Stimulated activated CD4-positive, alpha-beta T cell treated with anti-CD3 and anti-CD28 coated beads, Interleukin-1b, Interleukin-23, amount 100 ng/mL, for 4 hours (primary cell): ENCODE measurements around the gene MGAT5B.
"Not testable (repeated sequence)": the region's sequence is repeated elsewhere in the genome, so short reads cannot be mapped to it uniquely, and the experiment has no call there.

Experiments
- DNase-seq, 2 donors: peaks; one replicate each; pipeline ENCODE4 v3.0.0-alpha.2; 2020; ENCODE audit warnings: low read depth in 2 of 2

MGAT5B gene

DNA sequence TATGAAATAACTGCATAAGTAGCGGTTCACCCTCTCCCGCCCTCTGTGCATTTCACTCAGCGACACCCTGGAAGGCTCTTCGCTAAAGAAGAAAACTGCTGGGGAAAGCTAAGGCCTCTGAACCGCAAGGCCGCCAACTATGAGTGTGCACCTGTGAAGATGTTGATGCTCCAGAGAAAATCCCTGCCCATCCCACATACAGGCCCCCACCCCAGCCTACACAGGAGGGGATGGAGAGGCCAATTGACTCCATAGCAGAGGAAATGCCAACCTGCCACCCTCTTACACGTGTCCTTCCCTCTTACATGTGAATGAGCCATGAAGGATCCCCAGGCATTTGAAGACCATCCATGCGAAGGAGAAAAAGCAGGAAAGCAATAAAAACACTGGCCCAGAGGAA, 104.8 kb downstream of the MGAT5B start:
- DNase-seq: no peak

DNA sequence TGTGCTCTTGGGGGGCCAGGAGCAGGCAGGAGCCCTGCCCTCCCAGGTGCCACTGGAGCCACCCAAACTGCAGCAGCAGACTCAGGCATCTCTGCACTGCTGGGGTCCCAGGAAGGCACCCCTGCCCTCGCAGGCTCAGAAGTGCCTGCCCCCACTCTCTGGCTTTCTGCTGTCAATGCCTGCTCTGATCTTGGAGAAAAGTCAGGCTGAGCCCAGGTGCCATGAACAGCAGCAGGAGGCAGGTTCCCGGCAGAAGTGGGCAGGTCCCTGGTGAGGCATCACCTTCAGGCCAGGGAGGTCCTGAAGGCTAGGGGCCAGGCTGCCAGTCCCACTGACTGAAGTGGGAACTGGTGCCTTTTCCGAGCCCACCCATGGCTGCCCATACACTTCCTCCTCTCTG, 106.5 kb downstream of the MGAT5B start:
- DNase-seq: no peak

DNA sequence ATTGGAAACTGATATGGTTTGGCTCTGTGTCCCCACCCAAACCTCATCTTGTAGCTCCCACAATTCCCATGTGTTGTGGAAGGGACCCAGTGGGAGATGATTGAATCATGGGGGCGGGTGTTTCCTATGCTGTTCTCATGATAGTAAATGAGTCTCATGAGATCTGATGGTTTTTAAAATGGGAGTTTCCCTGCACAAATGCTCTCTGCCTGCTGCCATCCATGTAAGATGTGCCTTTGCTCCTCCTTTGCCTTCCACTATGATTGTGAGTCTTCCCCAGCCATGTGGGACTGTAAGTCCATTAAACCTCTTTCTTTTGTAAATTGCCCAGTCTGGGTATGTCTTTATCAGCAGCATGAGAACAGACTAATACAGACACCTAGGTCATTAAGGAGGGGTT, 109.8 kb downstream of the MGAT5B start:
- DNase-seq: not testable (repeated sequence)

DNA sequence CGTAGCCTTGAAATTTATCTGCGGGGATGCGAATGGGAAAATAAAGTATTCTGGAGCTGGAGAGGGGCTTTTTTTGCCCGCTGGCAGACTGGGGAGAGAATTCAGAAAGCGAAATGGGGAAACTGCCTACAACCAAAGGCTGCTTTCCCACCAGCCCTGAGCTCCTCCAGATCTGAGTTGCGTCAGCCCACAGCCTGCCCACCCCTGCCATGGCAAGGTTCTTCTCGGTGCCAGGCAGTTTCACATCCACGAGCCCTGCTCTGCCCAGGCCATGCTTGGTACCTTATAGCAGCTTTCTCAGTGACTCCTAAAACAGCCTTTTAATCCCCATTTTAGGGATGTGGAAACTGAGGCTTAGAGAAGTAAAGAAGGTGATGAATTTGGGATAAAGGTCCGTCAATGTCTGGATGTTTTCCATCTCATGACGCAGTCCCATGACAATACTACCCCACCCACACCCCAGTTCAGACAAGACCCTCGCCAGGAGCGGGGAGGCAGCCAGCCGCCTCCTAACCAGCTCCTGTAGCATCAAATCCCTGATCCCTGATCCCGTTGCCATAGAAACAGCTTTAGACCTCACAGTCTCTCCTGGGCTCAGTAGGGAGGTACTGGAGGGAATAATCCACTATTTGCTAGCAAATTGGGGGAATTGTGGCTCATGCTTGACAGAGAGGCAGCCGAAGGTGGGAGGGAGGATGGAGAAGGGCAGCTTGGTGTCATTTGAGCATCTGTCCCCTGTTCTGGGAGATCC, 113.5 kb downstream of the MGAT5B start:
- no peak for DNase-seq

DNA sequence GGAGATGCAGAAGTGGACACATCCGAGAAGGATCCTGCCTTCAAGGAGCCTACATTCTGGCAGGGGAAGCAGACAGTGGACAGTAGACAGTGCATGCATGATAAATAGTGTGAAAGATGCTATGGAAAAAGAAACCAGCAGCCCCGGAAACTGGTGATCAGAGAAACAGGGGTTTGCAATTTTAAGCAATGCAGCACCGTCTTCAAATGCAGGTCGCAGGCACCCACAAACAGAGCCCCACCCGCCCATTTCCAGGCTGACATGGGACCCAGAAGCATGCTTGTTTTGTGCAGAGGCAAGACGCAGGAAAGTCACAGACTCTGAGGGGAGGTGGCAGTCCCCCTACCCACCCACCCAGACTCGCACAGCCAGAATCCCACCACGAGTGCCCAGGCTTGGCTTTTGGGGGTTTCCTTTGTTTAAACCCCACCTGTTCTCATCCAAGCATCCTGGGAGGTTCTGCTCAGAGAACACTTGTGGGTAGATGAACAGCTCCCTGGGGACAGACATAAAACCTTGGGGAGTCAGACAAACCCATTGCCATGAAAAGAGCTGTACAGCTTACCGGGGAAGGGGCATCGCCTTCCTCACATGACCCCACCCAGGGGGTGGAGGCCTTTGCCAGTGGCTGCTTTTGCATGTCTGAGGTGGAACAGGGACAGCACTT, 114.3 kb downstream of the MGAT5B start:
- no peak for DNase-seq

DNA sequence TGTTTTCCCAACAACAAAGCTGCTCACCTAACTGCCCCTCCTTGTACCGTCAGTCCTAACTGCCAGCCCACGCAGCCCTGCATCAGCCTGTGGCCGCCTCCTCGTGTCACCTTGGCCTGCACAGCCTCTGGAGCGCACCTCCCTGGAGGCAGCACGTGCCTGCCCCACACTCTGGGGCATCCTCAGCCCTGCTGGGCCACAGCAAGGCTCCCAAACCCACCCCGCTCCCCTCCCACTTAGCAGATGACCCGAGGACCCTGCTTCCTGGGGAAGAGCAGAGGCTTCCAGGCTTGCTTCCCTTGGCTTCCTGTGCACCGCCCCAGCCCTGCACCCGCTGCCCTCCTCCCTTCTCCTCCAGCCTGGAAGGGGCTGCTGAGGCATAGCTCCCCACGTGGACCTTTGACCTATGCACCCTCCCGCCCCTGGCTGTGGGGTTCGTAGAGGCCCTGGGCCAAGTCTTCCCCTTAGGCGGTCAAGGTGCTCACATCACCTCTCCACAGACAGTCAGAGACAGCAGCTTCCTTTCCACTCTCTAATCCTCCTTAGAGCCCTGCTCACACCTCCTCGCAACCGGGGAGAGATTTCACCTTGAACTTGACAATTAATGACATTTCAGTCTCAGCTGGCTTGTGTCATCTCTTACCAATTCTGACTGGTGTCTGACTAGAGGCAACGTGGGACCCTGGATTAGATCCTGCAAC, 115.0 kb downstream of the MGAT5B start:
- DNase-seq: no peak

DNA sequence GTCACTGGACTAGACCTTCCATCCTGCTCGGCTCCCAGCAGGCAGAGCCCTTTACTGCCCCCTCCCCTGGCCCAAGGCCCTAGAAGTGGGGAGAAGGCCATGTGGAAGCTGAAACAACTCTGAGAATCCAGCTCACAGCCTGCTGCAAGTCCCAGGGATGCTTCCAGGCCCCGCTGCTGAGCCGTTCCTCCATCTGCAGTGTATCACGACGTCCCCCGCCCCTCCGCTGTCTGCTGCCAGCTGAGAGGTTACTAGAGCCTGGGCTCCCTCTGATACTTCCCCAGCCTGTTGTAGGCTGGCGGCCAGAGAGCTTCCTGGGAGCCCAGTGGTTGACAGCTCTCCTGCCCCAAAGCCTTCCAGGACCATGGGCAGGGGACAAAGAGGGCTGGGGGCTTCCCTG, 118.2 kb downstream of the MGAT5B start:
- no peak for DNase-seq

DNA sequence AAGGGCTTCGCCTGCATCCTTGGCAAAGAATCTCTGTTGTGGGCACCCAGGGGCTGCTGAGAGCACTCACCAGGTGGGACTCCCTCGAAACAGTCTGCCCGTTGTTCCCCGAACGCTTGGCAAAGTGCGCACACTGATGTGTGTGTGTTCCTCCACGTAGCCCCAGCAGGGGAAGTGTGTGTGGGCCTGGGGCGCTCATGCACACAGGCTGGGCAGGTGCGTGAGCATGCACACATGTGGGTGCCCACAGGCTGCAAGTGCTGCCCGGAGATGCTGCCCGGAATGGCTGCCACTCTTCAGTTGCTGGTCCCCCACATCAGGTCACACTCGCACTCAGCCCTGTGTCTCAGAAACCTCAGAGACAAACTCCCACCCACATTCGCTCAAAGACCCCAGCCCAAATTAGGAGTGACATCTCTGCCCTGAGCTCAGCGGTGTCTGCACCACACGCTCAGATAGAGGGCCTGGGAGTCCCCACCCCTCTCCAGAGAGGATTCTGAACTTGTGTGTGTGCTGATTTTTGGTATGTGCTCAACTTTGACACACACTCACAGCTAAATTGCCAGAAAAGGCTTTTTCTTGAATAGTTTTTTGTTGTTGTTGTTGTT, 119.4 kb downstream of the MGAT5B start:
- no peak for DNase-seq

DNA sequence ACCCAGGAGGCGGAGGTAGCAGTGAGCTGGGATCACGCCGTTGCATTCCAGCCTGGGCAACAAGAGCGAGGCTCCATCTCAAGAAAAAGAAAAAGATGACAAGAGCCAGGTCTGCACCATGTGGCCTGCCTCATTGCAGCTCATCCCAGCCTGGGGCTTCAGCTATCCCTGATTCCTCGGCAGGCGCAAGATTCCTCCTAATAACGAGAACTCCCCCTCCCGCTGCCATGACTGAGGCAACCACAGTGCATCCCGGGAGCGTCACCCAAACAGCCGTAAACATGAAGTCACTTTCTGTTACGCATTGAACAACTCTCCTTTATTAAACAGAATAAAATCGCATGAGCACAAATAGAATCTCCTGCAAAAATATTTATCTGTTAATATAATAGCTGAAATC, 120.6 kb downstream of the MGAT5B start:
- no peak for DNase-seq

DNA sequence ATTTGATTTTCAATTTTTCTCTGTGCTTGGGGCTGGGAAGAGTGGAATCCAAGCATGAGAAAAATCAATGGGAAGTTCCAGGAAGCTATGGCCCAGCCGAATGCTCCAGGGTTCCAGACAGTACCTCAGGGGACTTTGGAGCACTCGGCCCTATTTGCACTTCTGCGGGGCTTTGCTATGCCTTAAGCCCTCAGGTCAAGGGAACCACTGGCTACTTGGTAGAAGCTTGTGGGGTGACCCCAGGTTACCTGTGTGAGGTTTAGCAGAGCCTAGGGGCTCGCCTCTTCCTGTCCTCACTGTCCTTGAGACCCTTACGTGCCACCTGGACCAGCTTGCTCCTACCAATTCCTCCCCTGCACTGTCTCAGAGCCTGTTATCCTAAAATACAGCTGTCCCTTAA, 121.3 kb downstream of the MGAT5B start:
- no peak for DNase-seq

DNA sequence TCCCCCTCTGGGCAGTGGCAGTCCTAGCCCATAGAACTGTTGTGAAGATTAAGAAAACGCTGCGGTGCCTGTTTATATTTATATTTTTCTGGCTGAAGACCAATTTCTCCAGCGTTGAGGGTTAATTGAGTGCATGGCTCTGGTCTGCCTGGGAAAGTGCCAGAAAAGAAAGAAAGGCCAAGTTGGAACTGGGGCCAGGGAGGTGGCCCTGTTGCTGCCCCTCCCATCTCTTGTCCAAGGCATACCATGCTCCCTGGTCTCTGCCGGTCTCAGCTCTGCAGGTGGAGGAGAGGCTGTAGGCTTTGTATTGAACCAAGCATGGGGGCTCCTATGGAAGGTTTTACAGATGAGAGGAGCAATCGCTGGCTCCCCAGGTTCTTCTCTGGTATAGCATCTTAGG, 124.7 kb downstream of the MGAT5B start:
- DNase-seq: no peak

DNA sequence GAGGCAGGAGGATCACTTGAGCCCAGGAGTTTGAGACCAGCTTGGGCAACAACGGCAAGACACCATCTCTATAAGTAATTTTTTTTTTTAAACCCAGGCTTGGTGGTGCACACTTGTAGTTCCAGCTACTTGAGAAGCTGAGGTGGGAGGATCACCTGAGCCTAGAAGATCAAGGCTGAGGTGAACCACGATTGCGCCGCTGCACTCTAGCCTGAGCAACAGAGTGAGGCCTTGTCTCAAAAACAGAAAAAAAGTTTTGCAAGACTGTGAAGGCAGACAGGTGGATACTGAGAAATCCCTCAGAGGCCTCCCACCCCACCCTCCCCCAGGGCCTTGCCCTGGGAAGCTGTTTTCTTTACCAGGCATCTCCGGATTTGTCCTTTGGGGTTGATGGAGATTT, 125.4 kb downstream of the MGAT5B start:
- no peak for DNase-seq

DNA sequence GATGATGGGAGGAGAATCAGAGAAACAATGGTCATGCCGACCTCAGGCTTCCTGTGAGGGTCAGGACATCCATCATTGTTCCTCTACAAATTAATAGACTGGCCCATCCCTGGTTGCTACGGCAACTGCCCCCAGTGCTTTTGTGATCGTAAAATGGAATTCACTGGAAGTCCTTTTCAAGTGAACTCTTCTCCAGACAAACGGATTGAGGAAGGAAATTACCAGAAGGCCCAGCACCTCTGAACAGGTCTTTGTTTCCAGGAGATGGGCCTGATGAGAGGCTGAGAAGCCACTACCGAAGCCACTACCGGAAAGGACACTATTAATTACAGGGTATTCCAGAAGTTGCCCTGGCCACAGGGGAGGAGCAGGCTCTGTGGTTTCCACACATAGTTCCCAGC, 126.0 kb downstream of the MGAT5B start:
- DNase-seq: no peak

DNA sequence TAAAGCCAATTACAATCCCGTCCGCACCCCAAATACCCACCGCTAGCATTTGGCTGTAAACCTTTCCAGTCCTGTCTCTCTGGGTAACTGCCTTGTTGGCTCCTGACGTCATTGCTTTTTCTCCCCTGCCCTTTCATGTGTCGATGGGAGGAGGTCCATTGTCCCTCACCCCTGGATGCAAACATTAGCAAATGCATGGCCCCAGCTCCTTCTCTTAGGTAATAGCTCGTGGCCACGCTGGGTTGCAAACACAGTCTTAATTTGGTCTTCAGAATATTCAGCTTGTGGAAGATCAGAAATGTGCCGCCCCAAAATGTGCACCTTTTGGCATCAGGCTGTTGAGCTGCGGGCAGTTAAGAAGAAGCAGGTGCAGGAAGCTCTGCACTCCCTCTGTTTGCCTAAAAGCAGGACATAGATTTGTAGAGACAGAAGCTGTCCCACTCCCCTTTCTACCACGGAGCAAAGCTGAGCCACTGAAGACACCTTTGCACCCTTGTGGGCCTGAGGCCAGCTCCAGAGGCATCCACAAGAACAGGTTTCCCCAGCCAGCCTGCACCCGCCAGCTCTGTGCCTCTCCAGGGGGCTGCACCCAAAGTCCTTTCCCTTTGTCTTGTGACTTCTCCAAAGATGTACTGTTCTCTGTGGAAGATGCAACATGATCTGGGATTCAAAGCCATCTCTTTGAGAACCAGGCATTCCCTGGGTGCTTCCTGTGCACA, 127.3 kb downstream of the MGAT5B start:
- DNase-seq: no peak

DNA sequence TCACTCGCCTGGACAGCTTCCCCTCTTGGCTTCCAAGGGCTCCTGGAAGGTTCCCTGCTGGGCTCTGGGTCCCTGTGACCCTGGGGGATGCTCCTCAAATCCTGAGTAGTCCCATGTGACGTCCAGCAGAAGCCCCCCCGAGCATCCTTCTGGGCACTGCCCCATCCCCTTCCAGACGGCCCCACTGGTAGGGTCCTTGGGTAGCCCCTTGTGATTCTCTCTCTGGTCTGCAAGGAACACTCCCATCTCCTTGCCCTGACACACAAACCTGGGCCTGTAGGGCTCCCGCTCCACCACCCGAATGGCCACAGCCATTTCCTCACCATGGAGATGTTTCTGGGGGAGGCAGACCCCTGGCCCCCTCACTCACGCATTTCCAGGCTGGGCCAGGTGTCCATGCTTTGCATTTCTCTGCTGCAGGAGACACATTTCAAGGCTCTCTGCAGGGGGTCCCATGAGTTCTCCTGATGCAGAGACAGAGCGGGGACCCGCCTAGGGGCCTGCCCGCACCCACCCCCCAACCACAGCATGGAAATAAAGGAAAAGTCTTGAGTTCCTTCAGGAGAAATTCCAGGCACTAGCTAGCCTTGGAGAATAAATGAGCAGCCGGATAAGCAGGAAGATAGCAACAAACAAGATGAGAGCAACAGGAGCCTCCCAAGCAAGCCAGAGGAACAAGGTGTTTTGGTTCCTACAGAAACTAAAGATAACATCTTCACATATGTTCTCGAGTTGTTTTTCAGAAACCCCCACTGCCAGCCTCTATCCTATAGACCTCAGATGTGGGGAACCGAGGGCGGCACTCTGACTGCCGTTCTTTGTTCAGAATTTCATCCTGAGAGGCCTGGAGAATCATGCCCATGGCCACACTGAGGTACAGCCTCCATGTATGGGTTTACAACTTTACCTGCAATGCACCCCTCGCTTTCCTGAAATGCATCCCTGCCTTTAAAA, 128.8 kb downstream of the MGAT5B start:
- no peak for DNase-seq

DNA sequence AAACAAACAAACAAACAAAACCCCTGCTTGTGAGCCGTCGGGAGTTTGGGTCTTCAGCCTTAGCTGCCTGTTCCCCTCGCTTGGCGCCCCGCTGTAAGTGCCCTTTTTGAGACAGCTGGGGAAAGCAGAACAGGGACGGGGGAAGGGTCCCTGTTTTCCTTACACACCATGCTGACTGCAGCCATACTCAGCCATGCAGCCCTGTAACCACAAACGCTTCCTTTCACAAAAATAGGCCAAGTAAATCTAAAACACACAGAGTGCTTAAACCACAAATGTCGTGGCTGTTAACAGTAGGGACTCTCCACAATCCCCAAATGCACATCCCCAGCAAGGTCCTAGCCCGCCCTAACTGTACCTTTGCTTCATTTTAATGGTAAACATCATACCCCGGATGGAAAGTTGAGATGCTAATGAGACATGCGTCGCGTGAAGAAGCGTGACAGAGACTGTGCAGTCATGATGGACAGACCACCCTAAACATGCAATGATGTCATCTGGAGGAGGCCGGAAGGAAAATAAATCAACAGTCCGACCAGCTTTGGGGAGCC, 129.9 kb downstream of the MGAT5B start:
- DNase-seq: peak in 1 of 2 donors; percentile 10

DNA sequence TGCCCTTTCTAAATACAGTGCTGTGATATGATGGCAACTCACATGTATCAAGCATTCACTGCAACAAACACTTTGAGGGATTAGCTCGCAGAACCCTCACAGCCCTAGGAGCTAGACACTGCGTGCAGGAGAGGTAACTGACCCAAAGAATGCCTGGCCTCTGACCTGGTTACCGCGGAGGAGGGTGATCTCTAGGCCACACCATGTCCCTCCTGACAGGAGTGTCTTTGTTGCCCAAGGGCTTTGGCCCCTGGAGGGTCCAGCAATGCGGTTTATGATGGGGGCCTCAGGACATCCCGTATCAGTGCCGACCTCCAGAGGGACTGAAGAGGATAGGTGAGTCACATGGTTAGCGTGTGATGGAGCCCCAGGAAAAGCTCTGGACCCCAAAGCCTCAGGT, 130.6 kb downstream of the MGAT5B start:
- no peak for DNase-seq
